DOHH2 (cell line): ENCODE measurements around the gene CFHR3.
"Not testable (repeated sequence)": the region's sequence is repeated elsewhere in the genome, so short reads cannot be mapped to it uniquely, and the experiment has no call there.

Source experiments
- CTCF ChIP-seq: fragments of 200-600 bp; sonication (generic); IDR thresholded peaks from one replicate; pipeline ENCODE4 v1.5.1; 2014; ENCODE audit warnings: antibody characterized with exemption, mild to moderate bottlenecking, low read depth, low read length; ENCODE audit not compliant: poor library complexity, severe bottlenecking
- EZH2phosphoT487 ChIP-seq: fragments of 200-600 bp; sonication (generic); IDR thresholded peaks from 2 replicates; pipeline ENCODE4 v1.6.1; 2017; ENCODE audit warnings: borderline replicate concordance, mild to moderate bottlenecking, antibody characterized with exemption, low read length, moderate library complexity, mixed read lengths

DNA sequence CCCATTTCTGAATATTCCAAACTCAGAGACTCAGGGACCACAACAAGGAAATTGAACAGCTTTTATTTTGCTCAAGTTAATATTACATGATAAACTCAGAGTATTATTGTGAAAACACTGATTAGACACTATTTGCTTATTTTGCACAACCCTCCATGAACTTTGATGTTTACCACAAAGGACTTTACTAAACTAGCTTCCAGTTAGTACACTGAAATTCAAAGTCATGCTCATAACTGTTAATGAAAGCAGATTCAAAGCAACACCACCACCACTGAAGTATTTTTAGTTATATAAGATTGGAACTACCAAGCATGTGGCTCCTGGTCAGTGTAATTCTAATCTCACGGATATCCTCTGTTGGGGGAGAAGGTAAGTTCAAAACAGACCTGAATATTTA, 44.9 kb downstream of the CFHR3 start, which contains the start of gene CFHR1:
- not testable (repeated sequence) for TF ChIP-seq CTCF, EZH2phosphoT487
